HUES6 (cell line): ENCODE data around the gene CDKN2AIP.

Source experiments
- H3K27ac ChIP-seq: 2 replicates; pipeline ENCODE4 v1.7.0; 2013; ENCODE audit warnings: low read depth, mild to moderate bottlenecking, low read length, inconsistent platforms
- H3K27me3 ChIP-seq: 2 replicates; pipeline ENCODE4 v1.6.1; 2013; ENCODE audit warnings: low read length; ENCODE audit not compliant: control insufficient read depth, insufficient read depth
- H3K36me3 ChIP-seq: 2 replicates; pipeline ENCODE4 v1.6.1; 2013; ENCODE audit warnings: low read length; ENCODE audit not compliant: control insufficient read depth, insufficient read depth
- H3K4me1 ChIP-seq: 2 replicates; pipeline ENCODE4 v1.6.1; 2013; ENCODE audit warnings: low read length; ENCODE audit not compliant: control insufficient read depth, insufficient read depth
- H3K4me3 ChIP-seq: 2 replicates; pipeline ENCODE4 v1.5.1; 2013; ENCODE audit warnings: low read depth, low read length
- H3K9ac ChIP-seq: one replicate; pipeline ENCODE4 v1.6.1; 2013; ENCODE audit warnings: mild to moderate bottlenecking, low read length
- H3K9me3 ChIP-seq: 2 replicates; pipeline ENCODE4 v1.6.1; 2013; ENCODE audit warnings: low read depth, low read length; ENCODE audit not compliant: control insufficient read depth, insufficient read depth

The CDKN2AIP gene

GRCh38 chr4:183434264-183434663 is 10.2 kb upstream of the CDKN2AIP start:
- peaks cover 32% of the 10 kb centered on the region for H3K4me1 ChIP-seq
- no peak overlapping the region for H3K27ac ChIP-seq
- H3K4me3 ChIP-seq, result no peak overlapping the region
- H3K36me3 ChIP-seq, result no peaks in the 10 kb centered on the region
- no peaks in the 10 kb centered on the region for H3K27me3 ChIP-seq
- no peak overlapping the region for H3K9ac ChIP-seq
- H3K9me3 ChIP-seq, result peaks cover 5% of the 10 kb centered on the region; the same call in 1 of the 2 replicates

DNA sequence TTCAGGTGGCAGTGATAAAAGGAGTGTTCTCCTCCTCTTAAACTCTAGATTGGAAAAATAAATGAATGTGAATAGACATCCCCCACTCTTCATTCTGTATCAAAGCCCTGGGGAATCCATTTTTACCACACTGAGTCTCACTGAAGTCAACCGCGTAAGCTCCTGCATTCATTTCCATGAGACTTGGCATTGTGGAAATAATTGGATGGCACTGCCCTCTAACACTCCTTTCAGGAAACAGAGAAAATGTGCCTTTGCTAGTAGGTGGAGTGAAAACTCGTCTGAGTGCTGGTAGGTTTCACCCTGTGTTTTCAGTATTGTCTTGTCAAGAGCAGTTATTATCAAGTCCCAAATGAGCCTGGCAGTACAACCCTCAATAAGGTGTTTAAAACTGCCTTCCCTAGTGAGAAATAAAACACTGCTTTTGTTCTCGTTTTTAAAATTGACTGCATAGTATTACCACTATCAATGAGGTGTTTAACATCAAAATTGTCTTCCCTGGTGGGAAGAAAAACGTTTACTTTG is 9.7 kb upstream of the CDKN2AIP start:
- H3K4me1 ChIP-seq, result peaks cover 28% of the 10 kb centered on the region
- no peaks in the 10 kb centered on the region for H3K36me3 ChIP-seq
- H3K9ac ChIP-seq, result no peak overlapping the region
- H3K27ac ChIP-seq, result no peak overlapping the region
- no peak overlapping the region for H3K4me3 ChIP-seq
- peaks cover 5% of the 10 kb centered on the region; the same call in 1 of the 2 replicates for H3K9me3 ChIP-seq
- H3K27me3 ChIP-seq, result no peaks in the 10 kb centered on the region

- H3K36me3 ChIP-seq, result no peaks in the 10 kb centered on the region
- no peak overlapping the region for H3K9ac ChIP-seq
- H3K4me1 ChIP-seq, result peaks cover 22% of the 10 kb centered on the region
- no peak overlapping the region for H3K4me3 ChIP-seq
- no peak overlapping the region for H3K27ac ChIP-seq
- peaks cover 5% of the 10 kb centered on the region; the same call in 1 of the 2 replicates for H3K9me3 ChIP-seq
- H3K27me3 ChIP-seq, result no peaks in the 10 kb centered on the region
Observed at GRCh38 chr4:183435803-183436202, 8.6 kb upstream of the CDKN2AIP start.

- Histone ChIP-seq H3K9me3 (peaks cover 5% of the 10 kb centered on the region; the same call in 1 of the 2 replicates), H3K27ac (no peak overlapping the region), H3K27me3 (no peaks in the 10 kb centered on the region), H3K4me1 (peaks cover 20% of the 10 kb centered on the region), H3K36me3 (no peaks in the 10 kb centered on the region), H3K9ac (no peak overlapping the region), H3K4me3 (no peak overlapping the region)
Observed at GRCh38 chr4:183436417-183436816, 8.0 kb upstream of the CDKN2AIP start.

DNA sequence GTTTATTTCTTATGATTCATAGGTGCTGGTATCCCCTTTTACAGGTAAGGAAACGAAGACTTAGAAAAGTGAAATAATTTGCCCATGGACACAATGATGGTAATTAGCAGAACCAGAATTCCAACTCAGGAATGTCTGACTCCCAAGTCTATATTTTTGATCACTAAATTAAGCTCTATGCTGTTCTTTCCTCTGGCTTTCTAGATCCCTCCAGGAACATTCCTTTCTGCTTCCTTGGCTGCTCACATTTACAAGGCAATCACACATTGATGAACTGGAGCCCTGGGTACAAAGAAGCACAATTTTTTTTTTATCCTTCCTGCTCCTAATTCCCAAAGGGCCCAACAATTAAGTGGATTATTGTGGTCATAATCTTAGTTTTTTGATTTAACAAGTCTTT is 7.0 kb upstream of the CDKN2AIP start:
- Histone ChIP-seq H3K36me3 (no peaks in the 10 kb centered on the region), H3K27ac (no peak overlapping the region; the same call in 1 of the 2 replicates), H3K9ac (peak overlapping the region; percentile 26)

DNA sequence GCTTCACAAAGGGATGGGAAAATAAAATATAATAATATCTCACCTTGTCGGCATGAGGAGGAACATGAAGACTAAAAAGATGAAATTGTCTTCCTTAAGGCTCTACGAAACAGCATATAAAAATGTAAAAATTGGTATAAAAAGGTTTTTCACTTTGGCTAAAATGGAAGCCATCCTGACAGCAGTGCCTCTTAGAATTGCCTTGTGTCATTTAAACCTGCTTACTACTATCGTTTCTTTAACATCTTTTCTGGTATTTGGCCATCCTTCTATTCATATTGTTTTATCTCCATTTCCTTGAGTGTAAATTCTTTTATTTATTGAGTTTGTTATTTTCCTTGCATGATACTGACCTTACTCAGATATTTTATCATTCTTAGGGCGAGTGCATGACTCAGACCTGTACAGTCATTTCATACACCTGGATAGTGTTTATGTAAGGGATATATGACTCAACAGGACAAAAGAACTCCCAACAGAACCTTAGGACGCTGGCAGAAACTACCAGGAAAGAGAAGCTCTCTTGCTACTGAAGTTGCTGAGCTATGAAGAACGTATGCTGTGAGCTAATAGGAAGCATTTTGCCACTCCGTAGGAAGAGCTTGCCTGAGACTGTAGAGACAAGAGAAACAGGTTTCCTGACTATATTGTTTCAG is 5.8 kb upstream of the CDKN2AIP start:
- Histone ChIP-seq H3K27me3 (no peaks in the 10 kb centered on the region), H3K9me3 (no peaks in the 10 kb centered on the region), H3K27ac (no peak overlapping the region), H3K9ac (no peak overlapping the region), H3K4me1 (peaks cover 22% of the 10 kb centered on the region), H3K4me3 (no peak overlapping the region), H3K36me3 (no peaks in the 10 kb centered on the region)

More for the DNA sequence above, 7.0 kb upstream of the CDKN2AIP start:
- Histone ChIP-seq H3K9me3 (peaks cover 3% of the 10 kb centered on the region; the same call in 1 of the 2 replicates), H3K4me1 (peaks cover 17% of the 10 kb centered on the region), H3K27me3 (no peaks in the 10 kb centered on the region), H3K4me3 (no peak overlapping the region)

GRCh38 chr4:183441276-183441675 is 3.2 kb upstream of the CDKN2AIP start:
- H3K9me3 ChIP-seq, result no peaks in the 10 kb centered on the region
- no peaks in the 10 kb centered on the region for H3K27me3 ChIP-seq
- H3K36me3 ChIP-seq, result peaks cover 5% of the 10 kb centered on the region
- H3K9ac ChIP-seq, result no peak overlapping the region
- no peak overlapping the region for H3K27ac ChIP-seq
- peaks cover 17% of the 10 kb centered on the region for H3K4me1 ChIP-seq
- no peak overlapping the region for H3K4me3 ChIP-seq

DNA sequence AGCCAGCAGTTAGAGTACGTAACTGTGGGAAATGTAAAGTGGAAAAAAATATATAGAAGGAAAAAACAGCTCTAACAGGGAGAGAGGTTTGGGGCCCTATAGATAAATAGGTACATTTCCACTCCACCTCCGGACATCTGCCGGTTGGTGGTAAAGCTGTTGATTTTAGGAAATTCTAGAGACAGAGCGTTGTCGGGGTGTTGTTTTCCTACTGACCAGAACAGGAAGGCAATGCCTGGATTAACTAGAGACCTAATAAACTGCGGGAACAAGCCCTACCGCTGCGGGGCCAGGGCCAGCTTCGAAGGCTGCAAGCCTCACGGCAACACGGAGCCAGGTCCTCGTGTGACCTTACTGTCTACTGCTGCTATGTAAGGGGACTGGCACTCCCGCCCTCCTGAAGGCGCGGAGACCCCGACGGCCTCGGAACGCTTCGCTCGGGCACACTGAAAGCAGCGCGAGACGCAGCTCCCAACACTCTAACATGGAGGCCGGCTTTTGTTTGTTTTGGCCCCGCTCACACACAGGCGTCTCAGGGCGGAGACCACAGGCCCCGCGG is 702 bp upstream of the CDKN2AIP start:
- Histone ChIP-seq H3K27ac (peak overlapping the region; percentile 95), H3K4me1 (peaks cover 12% of the 10 kb centered on the region; the same call in 1 of the 2 replicates), H3K9me3 (no peaks in the 10 kb centered on the region), H3K27me3 (no peaks in the 10 kb centered on the region), H3K36me3 (peaks cover 29% of the 10 kb centered on the region), H3K9ac (peak overlapping the region; percentile 93), H3K4me3 (peak overlapping the region; percentile 96)

DNA sequence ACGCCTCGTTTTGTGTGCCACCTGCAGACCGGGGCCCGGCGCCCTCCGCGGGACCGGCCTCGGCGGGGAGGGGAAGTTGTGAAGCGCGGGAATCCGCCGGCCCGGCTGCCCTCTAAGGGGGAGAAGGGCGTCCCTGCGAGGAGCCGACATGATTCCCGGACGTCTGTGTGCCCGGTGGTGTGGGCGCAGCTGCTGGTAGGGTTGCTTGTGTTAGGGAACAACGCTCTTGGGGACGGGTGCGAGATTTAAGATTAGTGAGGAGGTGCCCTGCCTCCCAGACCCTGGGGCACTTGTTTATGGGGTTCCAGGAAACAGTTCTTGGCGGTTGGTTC is 627 bp downstream of the CDKN2AIP start:
- Histone ChIP-seq H3K9me3 (no peaks in the 10 kb centered on the region), H3K9ac (peak overlapping the region; percentile 93), H3K27ac (peak overlapping the region; percentile 95), H3K36me3 (peaks cover 40% of the 10 kb centered on the region), H3K4me3 (peak overlapping the region; percentile 96), H3K27me3 (no peaks in the 10 kb centered on the region), H3K4me1 (peaks cover 12% of the 10 kb centered on the region; the same call in 1 of the 2 replicates)

- H3K36me3 ChIP-seq, result peaks cover 43% of the 10 kb centered on the region
Observed at GRCh38 chr4:183447646-183448045, 3.2 kb downstream of the CDKN2AIP start.

DNA sequence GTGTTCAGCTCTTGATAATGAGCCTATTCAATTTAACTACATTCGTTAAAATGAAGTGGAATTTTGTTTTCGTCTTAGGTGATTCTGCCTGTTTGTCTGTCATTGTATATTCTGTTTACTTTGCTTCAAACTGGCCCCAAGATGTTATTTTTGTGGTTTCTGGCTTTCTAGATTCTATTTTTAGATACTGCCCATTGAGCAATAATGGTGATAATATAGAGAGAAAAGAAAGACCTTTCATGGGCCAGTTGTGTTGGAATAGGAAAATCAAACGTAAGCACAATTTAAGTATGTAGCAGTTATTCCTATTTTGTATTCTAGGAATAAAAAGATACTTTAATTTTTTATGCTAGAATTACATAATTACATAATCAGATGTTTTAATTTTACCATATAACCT is 4.0 kb downstream of the CDKN2AIP start:
- no peak overlapping the region for H3K27ac ChIP-seq
- no peak overlapping the region for H3K4me3 ChIP-seq
- H3K9ac ChIP-seq, result no peak overlapping the region
- peaks cover 43% of the 10 kb centered on the region for H3K36me3 ChIP-seq
- no peaks in the 10 kb centered on the region for H3K4me1 ChIP-seq
- no peaks in the 10 kb centered on the region for H3K9me3 ChIP-seq
- H3K27me3 ChIP-seq, result no peaks in the 10 kb centered on the region

More at GRCh38 chr4:183447646-183448045, 3.2 kb downstream of the CDKN2AIP start:
- Histone ChIP-seq H3K4me1 (peaks cover 5% of the 10 kb centered on the region; the same call in 1 of the 2 replicates), H3K4me3 (no peak overlapping the region), H3K9me3 (no peaks in the 10 kb centered on the region), H3K27ac (no peak overlapping the region), H3K9ac (no peak overlapping the region), H3K27me3 (no peaks in the 10 kb centered on the region)
